Keratinocyte (primary cell): Measurements from ENCODE around the gene ASTN1. TPM values are rescaled to one million over a fixed set of nuclear protein-coding genes. Genes with fewer than 3 reads are reported as not detected.

Source experiments
- DNase-seq: peaks from one replicate; pipeline ENCODE4 v3.0.0-alpha.2; 2011; ENCODE audit warnings: low read depth, missing footprints, low spot score
- FAIRE-seq: peaks from 2 replicates; lab custom pipeline; 2011; peaks lifted over from hg19 to GRCh38; lab: Jason Lieb, UNC
- H2AFZ ChIP-seq: 2 replicates; pipeline ENCODE4 v1.6.0; 2012; ENCODE audit warnings: low read length, control low read depth, inconsistent platforms; ENCODE audit not compliant: control insufficient read depth
- H3K27ac ChIP-seq: 2 replicates; pipeline ENCODE4 v1.5.1; 2011; ENCODE audit warnings: low read length; ENCODE audit not compliant: control insufficient read depth, insufficient read depth
- H3K27me3 ChIP-seq: 3 replicates; pipeline ENCODE4 v1.6.0; 2011; ENCODE audit warnings: low read length; ENCODE audit not compliant: control insufficient read depth, insufficient read depth; ENCODE audit errors: extremely low read depth
- H3K36me3 ChIP-seq, 2 experiments: 2 replicates in 1 of 2; 3 replicates in 1 of 2; pipeline ENCODE4 v1.5.1; 2011; ENCODE audit warnings: low read length in 2 of 2, mild to moderate bottlenecking in 1 of 2; ENCODE audit not compliant: control insufficient read depth in 2 of 2, insufficient read depth in 2 of 2; ENCODE audit errors: extremely low read depth in 1 of 2
- H3K4me1 ChIP-seq: 3 replicates; pipeline ENCODE4 v1.5.1; 2011; ENCODE audit warnings: low read length; ENCODE audit not compliant: control insufficient read depth, insufficient read depth; ENCODE audit errors: extremely low read depth
- H3K4me2 ChIP-seq: 3 replicates; pipeline ENCODE4 v1.6.0; 2011; ENCODE audit warnings: low read depth, low read length; ENCODE audit not compliant: control insufficient read depth, insufficient read depth; ENCODE audit errors: extremely low read depth
- H3K4me3 ChIP-seq, 3 experiments: fragments of 200-600 bp in 1 of 3; sonication (generic) in 1 of 3; 2 replicates in 2 of 3; 3 replicates in 1 of 3; pipeline ENCODE4 v1.5.1; 2011 to 2016; ENCODE audit warnings: low read length in 3 of 3, mild to moderate bottlenecking in 3 of 3, control low read depth in 2 of 3, inconsistent platforms in 1 of 3, low read depth in 1 of 3, mixed read lengths in 1 of 3, mixed run types in 1 of 3, moderate library complexity in 1 of 3; ENCODE audit not compliant: control insufficient read depth in 2 of 3, insufficient read depth in 2 of 3; ENCODE audit errors: extremely low read depth in 1 of 3
- H3K79me2 ChIP-seq: 2 replicates; pipeline ENCODE4 v1.6.0; 2012; ENCODE audit warnings: low read length; ENCODE audit not compliant: control insufficient read depth, insufficient read depth
- H3K9ac ChIP-seq: 3 replicates; pipeline ENCODE4 v1.6.0; 2011; ENCODE audit warnings: low read length; ENCODE audit not compliant: control insufficient read depth, insufficient read depth; ENCODE audit errors: extremely low read depth
- H3K9me1 ChIP-seq: 3 replicates; pipeline ENCODE4 v1.6.0; 2011; ENCODE audit warnings: low read length; ENCODE audit not compliant: control insufficient read depth, insufficient read depth; ENCODE audit errors: extremely low read depth
- H3K9me3 ChIP-seq: 2 replicates; pipeline ENCODE4 v1.5.1; 2012; ENCODE audit warnings: low read depth, low read length; ENCODE audit not compliant: control insufficient read depth
- H4K20me1 ChIP-seq: 3 replicates; pipeline ENCODE4 v1.6.0; 2011; ENCODE audit warnings: low read length; ENCODE audit not compliant: control insufficient read depth, insufficient read depth; ENCODE audit errors: extremely low read depth
- EZH2 ChIP-seq: IDR thresholded peaks from one replicate; pipeline ENCODE4 v1.6.1; 2012; ENCODE audit warnings: inconsistent platforms, mild to moderate bottlenecking, low read length, moderate library complexity
- dilution Hi-C: fragments of 300-500 bp; cut with MboI; formaldehyde crosslinking; loops from one replicate; pipeline ENCODE4 v1.7.0; 2020; ENCODE audit warnings: low sequenced_read_pairs; ENCODE audit not compliant: extremely low pct_ligation_motif_present
- polyA plus RNA-seq, 5 experiments: library from polyadenylated mRNA; depleted of rRNA in 3 of 5; stranded (reverse) in 3 of 5; stranded (forward) in 1 of 5; unstranded in 1 of 5; fragments of >200 nt; gene quantifications; 1 replicate in 1 of 5; 2 replicates in 3 of 5; 3 replicates in 1 of 5; pipeline versions ENCODE4 v1.2.1 to v1.2.3, GENCODE V29; 2011 to 2012; ENCODE audit warnings: missing spikeins in 2 of 5, low read depth in 1 of 5, low replicate concordance in 1 of 5
- TF ChIP-seq, protein P1 (sequence below), 3 experiments: IDR thresholded peaks in 1 of 3; conservative IDR thresholded peaks in 1 of 3; optimal IDR thresholded peaks in 1 of 3; 2 replicates in 2 of 3; 3 replicates in 1 of 3; pipeline versions ENCODE3 to v1.5.1; 2011; ENCODE audit warnings: low read length in 3 of 3, mild to moderate bottlenecking in 3 of 3, moderate library complexity in 2 of 3, control low read depth in 1 of 3, inconsistent platforms in 1 of 3; ENCODE audit not compliant: insufficient read depth in 2 of 3; ENCODE audit errors: extremely low read depth in 1 of 3

ASTN1 gene
- polyA plus RNA-seq, 1 donor (not counting 4 experiments of a cell fraction or from before 2014, with no cell fraction given): 0.08 TPM

DNA sequence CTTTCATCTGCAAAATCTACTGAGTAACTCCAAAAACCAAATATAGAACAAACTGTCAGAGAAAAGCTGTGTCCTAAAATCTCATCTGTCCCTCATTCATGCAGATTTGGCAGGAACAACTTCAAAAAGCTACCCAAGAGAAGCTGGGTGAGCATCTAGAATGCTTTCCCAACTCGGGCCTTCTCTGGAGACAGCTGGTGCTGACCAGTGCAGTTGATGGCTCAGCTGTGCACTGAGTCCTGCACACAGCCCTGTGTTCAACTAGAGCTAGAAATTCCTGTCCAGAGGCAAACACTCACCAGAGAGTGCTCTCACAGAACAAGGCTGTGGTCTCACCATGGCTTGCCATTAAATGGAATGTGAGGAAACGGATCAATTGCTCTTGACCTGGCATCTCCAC, 202.8 kb downstream of the ASTN1 start:
- H4K20me1 ChIP-seq: no peaks in the 10 kb centered on the region
- DNase-seq (no peak), FAIRE-seq (no peak)
- TF ChIP-seq EZH2: no peak
- TF ChIP-seq, protein P1, sequence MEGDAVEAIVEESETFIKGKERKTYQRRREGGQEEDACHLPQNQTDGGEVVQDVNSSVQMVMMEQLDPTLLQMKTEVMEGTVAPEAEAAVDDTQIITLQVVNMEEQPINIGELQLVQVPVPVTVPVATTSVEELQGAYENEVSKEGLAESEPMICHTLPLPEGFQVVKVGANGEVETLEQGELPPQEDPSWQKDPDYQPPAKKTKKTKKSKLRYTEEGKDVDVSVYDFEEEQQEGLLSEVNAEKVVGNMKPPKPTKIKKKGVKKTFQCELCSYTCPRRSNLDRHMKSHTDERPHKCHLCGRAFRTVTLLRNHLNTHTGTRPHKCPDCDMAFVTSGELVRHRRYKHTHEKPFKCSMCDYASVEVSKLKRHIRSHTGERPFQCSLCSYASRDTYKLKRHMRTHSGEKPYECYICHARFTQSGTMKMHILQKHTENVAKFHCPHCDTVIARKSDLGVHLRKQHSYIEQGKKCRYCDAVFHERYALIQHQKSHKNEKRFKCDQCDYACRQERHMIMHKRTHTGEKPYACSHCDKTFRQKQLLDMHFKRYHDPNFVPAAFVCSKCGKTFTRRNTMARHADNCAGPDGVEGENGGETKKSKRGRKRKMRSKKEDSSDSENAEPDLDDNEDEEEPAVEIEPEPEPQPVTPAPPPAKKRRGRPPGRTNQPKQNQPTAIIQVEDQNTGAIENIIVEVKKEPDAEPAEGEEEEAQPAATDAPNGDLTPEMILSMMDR (optimal IDR thresholded peaks at IDR 0.05 in 1 of 3, IDR thresholded peaks at IDR 0.05 in 1 of 3, conservative IDR thresholded peaks at IDR 0.05 in 1 of 3; ENCODE audit: extremely low read depth in 1 of 3, insufficient read depth in 2 of 3, low read length in 3 of 3): no peak
- no peaks in the 10 kb centered on the region for H3K9me1 ChIP-seq
- H3K9ac ChIP-seq: no peak overlapping the region
- H2AFZ ChIP-seq: no peak overlapping the region
- H3K4me2 ChIP-seq: no peak overlapping the region
- no peaks in the 10 kb centered on the region for H3K36me3 ChIP-seq
- H3K27ac ChIP-seq: no peak overlapping the region
- H3K79me2 ChIP-seq: no peaks in the 10 kb centered on the region
- dilution Hi-C loops: no loop called here
- H3K4me3 ChIP-seq: no peak overlapping the region
- no peaks in the 10 kb centered on the region for H3K4me1 ChIP-seq
- H3K27me3 ChIP-seq: no peaks in the 10 kb centered on the region
- H3K9me3 ChIP-seq: no peaks in the 10 kb centered on the region

DNA sequence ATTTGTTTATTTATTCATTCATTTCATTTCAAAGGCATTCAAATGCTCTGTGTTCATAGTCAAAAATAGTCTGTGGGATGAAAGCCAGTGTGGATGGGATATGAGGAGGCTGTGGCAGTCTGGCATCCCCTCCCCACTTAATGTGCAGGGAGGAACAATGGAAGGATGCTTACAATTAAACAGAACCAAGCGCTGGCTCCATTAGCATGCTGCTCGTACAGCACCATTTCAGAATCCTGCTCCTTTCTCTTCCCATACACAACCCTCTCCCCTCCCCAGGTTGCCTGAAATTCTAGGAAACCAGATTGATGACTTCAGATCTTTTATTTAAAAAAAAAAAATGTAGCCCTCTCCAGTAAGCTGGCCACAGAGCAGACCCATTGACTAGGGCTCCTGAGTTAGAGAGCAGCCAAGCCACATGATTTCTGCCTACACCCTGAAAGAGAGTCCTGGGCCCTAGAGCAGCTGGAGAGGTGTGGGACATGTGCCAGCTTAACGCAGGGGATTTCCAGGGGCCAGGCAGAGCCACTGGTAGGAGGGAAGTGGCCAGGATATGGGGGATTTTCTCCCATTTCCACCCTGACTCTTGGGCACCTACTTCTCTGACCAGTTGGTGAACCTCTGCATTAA, 205.2 kb downstream of the ASTN1 start:
- H3K9ac ChIP-seq: no peak overlapping the region
- H2AFZ ChIP-seq: no peak overlapping the region
- no peak overlapping the region for H3K4me2 ChIP-seq
- H3K9me3 ChIP-seq: no peaks in the 10 kb centered on the region
- H3K4me1 ChIP-seq: no peaks in the 10 kb centered on the region
- H3K9me1 ChIP-seq: no peaks in the 10 kb centered on the region
- dilution Hi-C loops: no loop called here
- no peaks in the 10 kb centered on the region for H4K20me1 ChIP-seq
- H3K27me3 ChIP-seq: peaks cover 7% of the 10 kb centered on the region
- no peaks in the 10 kb centered on the region for H3K36me3 ChIP-seq
- H3K27ac ChIP-seq: no peak overlapping the region
- TF ChIP-seq EZH2: no peak
- TF ChIP-seq, protein P1 (optimal IDR thresholded peaks at IDR 0.05 in 1 of 3, IDR thresholded peaks at IDR 0.05 in 1 of 3, conservative IDR thresholded peaks at IDR 0.05 in 1 of 3; ENCODE audit: extremely low read depth in 1 of 3, insufficient read depth in 2 of 3, low read length in 3 of 3): no peak
- no peak for FAIRE-seq
- no peak overlapping the region for H3K4me3 ChIP-seq
- no peak for DNase-seq
- no peaks in the 10 kb centered on the region for H3K79me2 ChIP-seq
